Stomach (tissue), 9 donors: ENCODE results near the gene MMP14. TPM values are rescaled to one million over a fixed set of nuclear protein-coding genes. Genes with fewer than 3 reads are reported as not detected.

Experiments used
- DNase-seq, 2 donors: peaks; one replicate each; pipeline versions ENCODE4 v3.0.0 to v3.0.0-alpha.2; 2013 to 2019
- H3K27ac ChIP-seq, 5 donors: fragments of 200-600 bp in 4 of 5; sonication (generic) in 4 of 5; one replicate each; pipeline ENCODE4 v1.5.1; 2013 to 2019; ENCODE audit warnings: mild to moderate bottlenecking in 1 of 5, moderate library complexity in 1 of 5
- H3K27me3 ChIP-seq, 3 donors: fragments of 200-600 bp; sonication (generic); one replicate each; pipeline ENCODE4 v1.5.1; 2017 to 2019; ENCODE audit warnings: mixed run types in 1 of 3
- H3K36me3 ChIP-seq, 4 donors: fragments of 200-600 bp; sonication (generic); 1 replicate in 3 of 4; 2 replicates in 1 of 4; pipeline ENCODE4 v1.5.1; 2016 to 2019
- H3K4me1 ChIP-seq, 4 donors: fragments of 200-600 bp; sonication (generic); one replicate each; pipeline ENCODE4 v1.5.1; 2016 to 2019
- H3K4me3 ChIP-seq, 4 donors: fragments of 200-600 bp; sonication (generic) in 3 of 4; one replicate each; pipeline ENCODE4 v1.5.1; 2016 to 2019; ENCODE audit warnings: mild to moderate bottlenecking in 1 of 4
- H3K9me3 ChIP-seq, 4 donors: fragments of 200-600 bp; sonication (generic); one replicate each; pipeline ENCODE4 v1.5.1; 2016 to 2019
- EP300 ChIP-seq: sonication (generic); formaldehyde crosslinking; IDR thresholded peaks from one replicate; pipeline ENCODE4 v1.6.1; 2017; ENCODE audit warnings: antibody characterized with exemption
- POLR2A ChIP-seq, 4 donors: fragments of 450-650 bp; IDR thresholded peaks; one replicate each; pipeline ENCODE4 v1.6.1; 2016; ENCODE audit warnings: antibody characterized with exemption in 4 of 4, control low read depth in 2 of 4, mild to moderate bottlenecking in 1 of 4, moderate library complexity in 1 of 4
- POLR2AphosphoS5 ChIP-seq, 3 donors: sonication (generic); formaldehyde crosslinking; IDR thresholded peaks; one replicate each; pipeline ENCODE4 v1.6.1; 2016; ENCODE audit warnings: antibody characterized with exemption in 3 of 3
- WGBS, 5 donors: extraction: QIAGEN DNeasy Blood & Tissue Kit in 3 of 5; methylation state at CpG; one replicate each; pipeline versions ENCODE4 v1.1.5 to v1.1.7; 2013 to 2018; 5-methylcytosine and 5-hydroxymethylcytosine counted together
- intact Hi-C: fragments of 100-400 bp; cut with DNase I; formaldehyde crosslinking; loops from one replicate; pipeline ENCODE4 v1.15.1; 2023; ENCODE audit warnings: low total_unique reads
- polyA plus RNA-seq, 3 donors: library from polyadenylated mRNA; stranded (reverse); fragments of 200-250 nt; gene quantifications; one replicate each; pipeline ENCODE4 v1.2.3, GENCODE V29; 2013
- small RNA-seq, 4 donors: library from RNA; depleted of rRNA; stranded (forward); fragments of <200 nt; gene quantifications; one replicate each; pipeline ENCODE3, GENCODE V24; 2016
- total RNA-seq, 5 donors: library from RNA; depleted of rRNA; stranded (reverse); fragments of >200 nt; gene quantifications; one replicate each; pipeline versions ENCODE4 v1.1.0 to v1.2.3, GENCODE V29; 2014 to 2016
- TF ChIP-seq, protein P1 (sequence below), 7 experiments: fragments of 450-650 bp in 4 of 7; fragments of 200-600 bp in 3 of 7; sonication (generic) in 3 of 7; IDR thresholded peaks; one replicate each; pipeline ENCODE4 v1.5.1; 2016 to 2019; ENCODE audit warnings: antibody characterized with exemption in 7 of 7, control low read depth in 2 of 7, mild to moderate bottlenecking in 1 of 7
- donor health status: healthy with polysubstance abuse.
- donor health status: Bipolar disorder and iron deficiency.
- donor health status: healthy.

Gene MMP14
- total and polyA plus RNA-seq, 8 donors, result 14.7 to 104 (median 38.1) TPM

- H3K4me1 ChIP-seq, result peaks cover 0 to 21% (median 13%) of the 10 kb centered on the region in 4 donors
- no peak overlapping the region for H3K27ac ChIP-seq
- H3K4me3 ChIP-seq, result no peak overlapping the region
- no peak for DNase-seq
- TF ChIP-seq, protein P1, sequence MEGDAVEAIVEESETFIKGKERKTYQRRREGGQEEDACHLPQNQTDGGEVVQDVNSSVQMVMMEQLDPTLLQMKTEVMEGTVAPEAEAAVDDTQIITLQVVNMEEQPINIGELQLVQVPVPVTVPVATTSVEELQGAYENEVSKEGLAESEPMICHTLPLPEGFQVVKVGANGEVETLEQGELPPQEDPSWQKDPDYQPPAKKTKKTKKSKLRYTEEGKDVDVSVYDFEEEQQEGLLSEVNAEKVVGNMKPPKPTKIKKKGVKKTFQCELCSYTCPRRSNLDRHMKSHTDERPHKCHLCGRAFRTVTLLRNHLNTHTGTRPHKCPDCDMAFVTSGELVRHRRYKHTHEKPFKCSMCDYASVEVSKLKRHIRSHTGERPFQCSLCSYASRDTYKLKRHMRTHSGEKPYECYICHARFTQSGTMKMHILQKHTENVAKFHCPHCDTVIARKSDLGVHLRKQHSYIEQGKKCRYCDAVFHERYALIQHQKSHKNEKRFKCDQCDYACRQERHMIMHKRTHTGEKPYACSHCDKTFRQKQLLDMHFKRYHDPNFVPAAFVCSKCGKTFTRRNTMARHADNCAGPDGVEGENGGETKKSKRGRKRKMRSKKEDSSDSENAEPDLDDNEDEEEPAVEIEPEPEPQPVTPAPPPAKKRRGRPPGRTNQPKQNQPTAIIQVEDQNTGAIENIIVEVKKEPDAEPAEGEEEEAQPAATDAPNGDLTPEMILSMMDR (IDR thresholded peaks at IDR 0.05), result no peak
- TF ChIP-seq EP300, result no peak
- no peak for TF ChIP-seq POLR2A (IDR thresholded peaks at IDR 0.05)
- TF ChIP-seq POLR2AphosphoS5 (IDR thresholded peaks at IDR 0.05), result no peak
- WGBS, 5 donors, result 35 to 63% (median 52%) methylated on average over 5 of the region's 5 CpGs
- H3K9me3 ChIP-seq, result no peaks in the 10 kb centered on the region
- H3K36me3 ChIP-seq, result peaks cover 8 to 25% (median 20%) of the 10 kb centered on the region in 4 donors
- intact Hi-C loops, result no loop called here
- no peaks in the 10 kb centered on the region for H3K27me3 ChIP-seq
Measured at GRCh38 chr14:22896356-22896755, 60.0 kb downstream of the MMP14 start.

- TF ChIP-seq, protein P1 (IDR thresholded peaks at IDR 0.05), result no peak
- TF ChIP-seq POLR2AphosphoS5 (IDR thresholded peaks at IDR 0.05) (no peak), POLR2A (IDR thresholded peaks at IDR 0.05) (no peak), EP300 (no peak)
- no peak overlapping the region for H3K27ac ChIP-seq
- 66 to 75% (median 69%) methylated on average over 3 of the region's 3 CpGs for WGBS, 5 donors
Measured at GRCh38 chr14:22896760-22897159, 60.4 kb downstream of the MMP14 start.

GRCh38 chr14:22897357-22897756 is 61.0 kb downstream of the MMP14 start:
- H3K27me3 ChIP-seq, result no peaks in the 10 kb centered on the region
- no peaks in the 10 kb centered on the region for H3K9me3 ChIP-seq
- H3K4me3 ChIP-seq, result no peak overlapping the region
- H3K27ac ChIP-seq, result peak overlapping the region in 1 of 5 donors; percentile 32
- WGBS, 5 donors, result 76 to 100% (median 80%) methylated on average over 1 of the region's 1 CpG
- TF ChIP-seq EP300, result no peak
- no peak for TF ChIP-seq POLR2A (IDR thresholded peaks at IDR 0.05)
- no peak for TF ChIP-seq POLR2AphosphoS5 (IDR thresholded peaks at IDR 0.05)
- TF ChIP-seq, protein P1 (IDR thresholded peaks at IDR 0.05), result no peak
- H3K4me1 ChIP-seq, result peaks cover 0 to 21% (median 13%) of the 10 kb centered on the region in 4 donors
- intact Hi-C loops, result no loop called here
- no peak for DNase-seq
- peaks cover 17 to 35% (median 30%) of the 10 kb centered on the region in 4 donors for H3K36me3 ChIP-seq

More at GRCh38 chr14:22896760-22897159, 60.4 kb downstream of the MMP14 start:
- H3K27me3 ChIP-seq, result no peaks in the 10 kb centered on the region
- peaks cover 0 to 21% (median 13%) of the 10 kb centered on the region in 4 donors for H3K4me1 ChIP-seq
- no peaks in the 10 kb centered on the region for H3K9me3 ChIP-seq
- no peak overlapping the region for H3K4me3 ChIP-seq
- DNase-seq, result no peak
- intact Hi-C loops, result no loop called here
- peaks cover 12 to 29% (median 24%) of the 10 kb centered on the region in 4 donors for H3K36me3 ChIP-seq

Small RNA genes lying within 50 kb of the gene (small RNA-seq; reads per million reads assigned to genes)
- 0 reads per million in 4 donors for gene RF00019

Other genes starting within 250 kb of the MMP14 start
- gene DAD1, start 247.4 kb upstream of the MMP14 start, total RNA-seq, result 100 to 1,000 TPM in 2 of 5 donors, 10 to 100 TPM in 2, not detected in 1; 36.8 to 191 (median 80.8) TPM
- gene DAD1, start 247.4 kb upstream of the MMP14 start, polyA plus RNA-seq, result 100 to 1,000 TPM; 172 to 236 (median 202) TPM
- 100 to 1,000 TPM in 1 of 5 donors, 10 to 100 TPM in 4; 12.2 to 130 (median 27.7) TPM for gene ABHD4, start 238.3 kb upstream of the MMP14 start, total RNA-seq
- gene ABHD4, start 238.3 kb upstream of the MMP14 start, polyA plus RNA-seq, result 10 to 100 TPM; 14.8 to 24.3 (median 17.0) TPM
- not detected for gene OR6J1, start 192.2 kb upstream of the MMP14 start, total RNA-seq
- gene OR6J1, start 192.2 kb upstream of the MMP14 start, polyA plus RNA-seq, result not detected
- 100 to 1,000 TPM in 1 of 5 donors, 10 to 100 TPM in 4; 46.7 to 119 (median 58.6) TPM for gene OXA1L, start 69.9 kb upstream of the MMP14 start, total RNA-seq
- gene OXA1L, start 69.9 kb upstream of the MMP14 start, polyA plus RNA-seq, result 100 to 1,000 TPM in 1 of 3 donors, 10 to 100 TPM in 2; 81.9 to 116 (median 97.9) TPM
- 10 to 100 TPM in 2 of 5 donors, 1 to 10 TPM in 1, not detected in 2; 7.6 to 29.4 (median 10.5) TPM for gene SLC7A7, start 21.1 kb upstream of the MMP14 start, total RNA-seq
- gene SLC7A7, start 21.1 kb upstream of the MMP14 start, polyA plus RNA-seq, result 1 to 10 TPM; 3.1 to 8.6 (median 3.2) TPM
- gene MRPL52, start 6.7 kb upstream of the MMP14 start, total RNA-seq, result 100 to 1,000 TPM in 2 of 5 donors, 10 to 100 TPM in 2, not detected in 1; 25.2 to 194 (median 110) TPM
- 100 to 1,000 TPM; 134 to 181 (median 156) TPM for gene MRPL52, start 6.7 kb upstream of the MMP14 start, polyA plus RNA-seq
- gene LRP10, start 35.2 kb downstream of the MMP14 start, total RNA-seq, result 100 to 1,000 TPM in 3 of 5 donors, 10 to 100 TPM in 2; 37.1 to 277 (median 112) TPM
- 10 to 100 TPM; 25.1 to 47.3 (median 26.9) TPM for gene LRP10, start 35.2 kb downstream of the MMP14 start, polyA plus RNA-seq
- 1 to 10 TPM in 1 of 5 donors, under 1 TPM in 2, not detected in 2; 0.45 to 1.1 (median 0.87) TPM for gene REM2, start 46.6 kb downstream of the MMP14 start, total RNA-seq
- gene REM2, start 46.6 kb downstream of the MMP14 start, polyA plus RNA-seq, result 1 to 10 TPM in 1 of 3 donors, under 1 TPM in 1, not detected in 1; 0.12 to 1.2 TPM
- gene RBM23, start 82.6 kb downstream of the MMP14 start, total RNA-seq, result 100 to 1,000 TPM in 2 of 5 donors, 10 to 100 TPM in 3; 12.1 to 126 (median 94.7) TPM
- 10 to 100 TPM; 23.5 to 59.1 (median 41.2) TPM for gene RBM23, start 82.6 kb downstream of the MMP14 start, polyA plus RNA-seq
- 10 to 100 TPM; 20.9 to 48.8 (median 36.2) TPM for gene PRMT5, start 92.8 kb downstream of the MMP14 start, total RNA-seq
- 10 to 100 TPM; 32.1 to 39.6 (median 38.0) TPM for gene PRMT5, start 92.8 kb downstream of the MMP14 start, polyA plus RNA-seq
- gene HAUS4, start 120.5 kb downstream of the MMP14 start, total RNA-seq, result 100 to 1,000 TPM in 1 of 5 donors, 10 to 100 TPM in 4; 38.5 to 121 (median 76.8) TPM
- gene HAUS4, start 120.5 kb downstream of the MMP14 start, polyA plus RNA-seq, result 10 to 100 TPM; 28.1 to 38.8 (median 37.0) TPM
- 10 to 100 TPM in 3 of 5 donors, 1 to 10 TPM in 1, not detected in 1; 3.1 to 13.3 (median 10.7) TPM for gene AJUBA, start 146.0 kb downstream of the MMP14 start, total RNA-seq
- gene AJUBA, start 146.0 kb downstream of the MMP14 start, polyA plus RNA-seq, result 1 to 10 TPM; 1.5 to 6.9 (median 6.6) TPM
- gene C14orf93, start 173.6 kb downstream of the MMP14 start, total RNA-seq, result 10 to 100 TPM in 3 of 5 donors, 1 to 10 TPM in 1, not detected in 1; 5.0 to 29.1 (median 20.6) TPM
- 1 to 10 TPM; 6.8 to 8.6 (median 7.2) TPM for gene C14orf93, start 173.6 kb downstream of the MMP14 start, polyA plus RNA-seq
- 100 to 1,000 TPM in 1 of 5 donors, 10 to 100 TPM in 4; 34.4 to 139 (median 54.6) TPM for gene PSMB5, start 198.3 kb downstream of the MMP14 start, total RNA-seq
- 100 to 1,000 TPM in 1 of 3 donors, 10 to 100 TPM in 2; 96.4 to 147 (median 98.6) TPM for gene PSMB5, start 198.3 kb downstream of the MMP14 start, polyA plus RNA-seq
- not detected for gene PSMB11, start 205.6 kb downstream of the MMP14 start, total RNA-seq
- gene PSMB11, start 205.6 kb downstream of the MMP14 start, polyA plus RNA-seq, result not detected
- gene CDH24, start 220.9 kb downstream of the MMP14 start, total RNA-seq, result 10 to 100 TPM in 1 of 5 donors, 1 to 10 TPM in 3, not detected in 1; 1.2 to 14.3 (median 4.8) TPM
- gene CDH24, start 220.9 kb downstream of the MMP14 start, polyA plus RNA-seq, result 1 to 10 TPM; 2.3 to 4.0 (median 3.2) TPM